CD4-positive, alpha-beta T cell treated with Interferon alpha-2 for 1 hour (primary cell): ENCODE data around the gene CDKN2AIP.
"Not testable (repeated sequence)": the region's sequence is repeated elsewhere in the genome, so short reads cannot be mapped to it uniquely, and the experiment has no call there.

Source experiments
- DNase-seq, 2 donors: peaks; one replicate each; pipeline ENCODE4 v3.0.0-alpha.2; 2020 to 2022

CDKN2AIP gene

DNA sequence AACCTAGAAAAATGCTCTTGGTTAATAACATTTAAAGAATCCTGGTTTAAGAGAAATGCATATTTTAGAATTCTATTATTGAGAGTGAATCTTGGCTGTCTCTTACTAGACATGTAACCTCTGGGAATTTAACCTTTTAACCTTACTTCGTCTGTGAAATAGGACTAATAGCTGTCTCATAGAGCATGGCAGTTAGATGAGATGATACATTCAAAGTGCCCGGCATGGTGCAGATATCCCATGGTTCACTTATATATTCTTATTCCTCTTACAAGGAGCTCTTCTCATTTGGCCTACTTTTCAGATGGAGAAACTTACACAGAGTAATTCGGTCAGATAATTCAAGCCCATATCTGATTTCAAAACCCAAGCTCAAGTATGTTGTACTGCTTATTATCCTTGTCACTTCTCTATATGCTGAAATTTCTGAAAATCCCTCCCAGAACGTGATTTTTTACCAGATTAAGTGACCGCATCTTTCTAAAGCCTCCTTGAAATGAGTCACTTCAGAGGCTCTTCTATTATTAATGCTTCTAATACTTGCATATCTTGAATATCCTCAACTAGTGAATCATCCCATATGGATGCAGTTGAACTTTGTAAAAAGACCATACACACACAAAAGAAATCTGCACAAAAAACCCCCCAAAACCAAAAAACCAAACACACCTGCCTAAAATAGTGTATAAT is 4.9 kb downstream of the CDKN2AIP start:
- no peak for DNase-seq

DNA sequence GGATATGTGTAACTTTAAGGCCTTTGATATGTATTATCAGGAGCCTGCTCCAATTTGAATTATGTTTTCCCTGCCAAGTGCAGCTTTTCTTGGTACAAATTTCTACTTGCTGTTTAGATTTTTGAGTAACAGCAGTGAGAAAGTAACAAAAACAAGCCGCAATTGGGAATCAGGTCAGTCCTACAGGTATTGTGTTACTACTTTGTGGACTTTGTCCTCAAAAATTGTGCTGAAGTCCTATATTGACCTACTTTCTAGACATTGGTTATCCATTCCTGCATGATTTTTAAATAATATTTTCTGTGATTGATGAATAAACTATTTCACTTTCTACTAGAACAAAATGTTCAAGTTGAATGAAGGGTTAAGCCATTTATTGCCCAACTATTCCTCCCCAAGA is 5.7 kb downstream of the CDKN2AIP start:
- DNase-seq = no peak

GRCh38 chr4:183455431-183456195 is 11.2 kb downstream of the CDKN2AIP start:
- peak in 1 of 2 donors; percentile 6 for DNase-seq

DNA sequence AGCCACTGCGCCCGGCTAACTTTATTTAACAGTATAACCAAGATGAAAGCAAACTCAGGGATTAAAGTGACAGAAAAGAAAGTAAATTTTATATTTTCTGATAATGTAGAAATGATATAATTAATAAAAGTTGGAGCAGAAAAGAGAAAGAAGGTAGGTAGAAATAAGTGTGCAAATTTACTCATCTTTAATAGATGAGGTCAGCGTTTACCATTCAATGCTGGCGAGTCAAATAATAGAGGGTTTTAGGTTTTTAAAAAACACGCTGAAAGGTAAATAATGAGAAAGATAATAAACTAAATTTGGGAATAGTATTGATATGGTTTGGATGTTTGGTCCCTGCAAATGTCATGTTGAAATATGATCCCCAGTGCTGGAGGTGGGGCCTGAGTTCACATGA is 13.6 kb downstream of the CDKN2AIP start:
- no peak for DNase-seq

DNA sequence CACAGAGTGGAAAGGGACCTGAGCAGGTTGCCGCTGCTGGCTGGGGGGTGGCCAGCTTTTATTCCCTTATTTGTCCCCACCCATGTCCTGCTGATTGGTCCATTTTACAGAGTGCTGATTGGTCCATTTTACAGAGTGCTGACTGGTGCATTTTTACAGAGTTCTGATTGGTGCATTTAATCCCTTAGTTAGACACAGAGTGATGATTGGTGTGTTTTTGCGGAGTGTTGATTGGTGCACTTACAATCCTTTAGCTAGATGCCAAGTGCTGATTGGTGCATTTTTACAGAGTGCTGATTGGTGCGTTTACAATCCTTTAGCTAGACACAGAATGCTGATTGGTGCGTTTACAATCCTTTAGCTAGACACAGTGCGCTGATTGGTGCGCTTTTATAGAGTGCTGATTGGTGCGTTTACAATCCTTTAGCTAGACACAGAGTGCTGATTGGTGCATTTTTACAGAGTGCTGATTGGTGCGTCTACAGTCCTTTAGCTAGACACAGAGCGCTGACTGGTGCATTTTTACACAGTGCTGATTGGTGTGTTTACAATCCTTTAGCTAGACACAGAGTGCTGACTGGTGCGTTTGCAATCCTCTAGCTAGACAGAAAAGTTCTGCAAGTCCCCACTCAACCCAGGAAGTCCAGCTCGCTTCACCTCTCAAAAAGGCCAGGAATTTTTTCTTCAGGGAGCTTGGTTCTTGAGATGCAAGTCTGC is 19.6 kb downstream of the CDKN2AIP start:
- DNase-seq = not testable (repeated sequence)

DNA sequence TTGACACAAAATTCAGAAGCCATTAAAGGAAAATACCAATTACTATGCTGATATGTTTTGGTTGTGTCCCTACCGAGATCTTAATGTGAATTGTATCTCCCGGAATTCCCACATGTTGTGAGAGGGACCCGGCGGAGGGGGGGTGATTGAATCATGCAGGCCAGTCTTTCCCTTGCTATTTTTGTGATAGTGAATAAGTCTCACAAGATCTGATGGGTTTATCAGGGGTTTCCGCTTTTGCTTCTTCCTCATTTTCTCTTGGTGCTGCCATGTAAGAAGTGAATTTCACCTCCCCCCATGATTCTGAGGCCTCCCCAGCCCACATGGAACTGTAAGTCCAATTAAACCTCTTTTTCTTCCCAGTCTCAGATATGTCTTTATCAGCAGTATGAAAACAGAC is 21.4 kb downstream of the CDKN2AIP start:
- not testable (repeated sequence) for DNase-seq

GRCh38 chr4:183467246-183467645 is 22.8 kb downstream of the CDKN2AIP start:
- DNase-seq = no peak

DNA sequence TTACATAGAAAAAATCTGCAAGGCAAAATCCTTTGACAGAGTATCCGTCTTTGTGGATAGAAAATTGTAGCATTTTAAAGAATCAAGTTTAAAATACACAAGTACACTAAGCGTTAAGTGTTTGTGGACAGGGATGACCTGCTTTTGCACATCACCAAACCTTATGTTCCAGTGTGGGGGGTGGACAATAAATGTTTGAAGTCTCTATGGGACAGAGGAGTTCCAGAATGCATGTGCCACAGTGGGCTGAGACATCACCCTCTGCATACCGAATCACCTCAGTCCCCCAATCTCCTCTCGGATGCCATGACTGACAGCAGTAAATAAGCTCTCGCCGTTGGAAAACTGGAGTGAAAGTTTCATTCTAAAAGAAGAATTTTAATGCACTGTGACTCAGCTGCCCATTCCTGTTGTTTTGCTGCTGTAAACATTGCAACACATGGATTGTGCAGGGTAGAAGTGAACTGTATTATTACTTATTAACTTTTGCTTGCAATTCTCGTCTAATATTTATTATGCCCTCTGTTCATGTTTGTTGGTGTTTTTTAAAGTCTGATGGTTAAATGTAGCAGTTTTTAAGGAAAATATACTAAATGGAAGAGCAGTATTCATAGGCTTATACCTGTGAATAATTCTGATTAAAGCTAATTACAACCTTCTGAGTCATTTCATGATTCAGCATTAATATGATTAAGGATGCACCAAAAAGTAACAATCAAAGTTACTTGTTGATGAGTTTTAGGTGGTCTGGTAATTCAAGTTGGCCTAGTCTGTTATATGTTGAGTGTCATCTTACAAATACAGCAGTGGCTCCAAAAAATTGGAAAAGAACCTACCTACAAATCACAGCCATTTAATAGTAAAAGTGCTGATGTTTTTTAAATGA is 24.0 kb downstream of the CDKN2AIP start:
- no peak for DNase-seq

- no peak for DNase-seq
These were observed 24.8 kb downstream of the CDKN2AIP start for GRCh38 chr4:183469285-183469684.

DNA sequence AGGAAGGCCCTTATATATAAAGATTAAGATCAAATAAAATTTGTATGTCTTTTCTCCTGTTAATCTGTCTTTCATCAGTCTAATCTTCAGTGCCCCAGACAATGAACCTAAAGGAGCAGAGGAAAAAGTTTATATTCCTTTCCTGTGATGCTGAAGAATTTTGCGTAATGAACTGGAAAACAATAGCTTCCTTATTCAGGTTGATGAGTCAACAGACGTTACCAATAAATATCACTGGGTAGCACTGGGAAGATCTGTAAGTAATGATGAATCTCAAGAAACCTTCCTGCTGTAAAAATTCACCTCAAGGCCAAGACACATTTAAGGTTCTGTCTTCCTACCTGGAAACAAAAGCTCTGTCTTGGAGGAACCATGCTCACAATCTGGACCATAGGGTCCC is 25.5 kb downstream of the CDKN2AIP start:
- DNase-seq = no peak

DNA sequence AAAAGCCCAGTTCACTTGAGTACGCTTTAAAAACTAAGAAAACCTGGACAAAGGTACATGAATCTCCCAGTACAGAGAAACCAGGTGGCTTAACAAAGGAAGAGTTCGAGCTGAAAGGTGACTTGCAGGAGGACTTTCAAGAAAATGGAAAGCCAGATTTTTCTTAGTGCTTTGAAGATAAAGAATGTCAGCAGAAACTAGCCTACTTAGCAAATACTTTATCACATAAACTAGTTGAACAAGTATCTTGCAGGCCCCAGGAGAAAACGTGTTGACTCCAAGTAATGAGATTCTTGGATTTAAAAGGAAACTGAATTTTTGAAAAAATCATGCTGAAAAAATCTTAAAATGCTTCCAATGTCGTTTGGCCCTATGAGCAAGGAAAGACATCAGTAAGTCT is 26.4 kb downstream of the CDKN2AIP start:
- no peak for DNase-seq

- DNase-seq = peak; percentile 63 to 77
These were observed 27.7 kb downstream of the CDKN2AIP start for GRCh38 chr4:183471946-183472708.

DNA sequence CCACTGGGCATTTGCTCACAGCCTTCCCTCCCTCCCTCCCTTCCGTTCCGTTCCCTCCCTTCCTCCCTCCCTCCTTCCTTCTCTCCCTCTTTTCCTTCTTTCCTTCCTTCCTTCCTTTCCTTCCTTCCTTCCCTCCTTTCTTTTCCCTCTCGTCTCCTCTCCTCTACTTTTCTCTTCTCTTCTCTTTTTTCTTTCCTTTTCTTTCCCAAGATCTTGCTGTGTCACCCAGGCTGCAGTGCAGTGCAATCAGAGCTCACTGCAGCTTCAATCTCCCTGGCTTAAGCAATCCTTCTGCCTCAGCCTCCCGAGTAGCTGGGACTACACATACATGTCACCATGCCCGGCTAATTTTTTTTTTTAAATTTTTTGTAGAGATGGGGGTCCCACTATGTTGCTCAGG is 33.7 kb downstream of the CDKN2AIP start:
- DNase-seq = no peak

GRCh38 chr4:183478926-183479325 is 34.5 kb downstream of the CDKN2AIP start:
- DNase-seq = no peak

DNA sequence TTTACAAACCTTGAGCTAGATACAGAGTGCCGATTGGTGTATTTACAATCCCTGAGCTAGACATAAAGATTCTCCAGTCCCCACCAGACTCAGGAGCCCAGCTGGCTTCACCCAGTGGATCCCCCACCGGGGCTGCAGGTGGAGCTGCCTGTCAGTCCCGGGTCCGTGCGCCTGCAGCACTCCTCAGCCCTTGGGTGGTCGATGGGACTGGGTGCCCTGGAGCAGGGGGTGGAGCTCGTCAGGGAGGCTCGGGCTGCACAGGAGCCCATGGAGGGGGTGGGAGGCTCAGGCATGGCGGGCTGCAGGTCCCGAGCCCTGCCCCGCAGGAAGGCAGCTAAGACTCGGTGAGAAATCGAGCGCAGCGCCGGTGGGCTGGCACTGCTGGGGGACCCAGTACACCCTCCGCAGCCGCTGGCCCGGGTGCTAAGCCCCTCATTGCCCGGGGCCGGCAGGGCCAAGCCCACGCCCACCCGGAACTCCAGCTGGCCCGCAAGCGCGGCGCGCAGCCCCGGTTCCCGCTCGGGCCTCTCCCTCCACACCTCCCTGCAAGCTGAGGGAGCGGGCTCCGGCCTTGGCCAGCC is 38.2 kb downstream of the CDKN2AIP start:
- not testable (repeated sequence) for DNase-seq

DNA sequence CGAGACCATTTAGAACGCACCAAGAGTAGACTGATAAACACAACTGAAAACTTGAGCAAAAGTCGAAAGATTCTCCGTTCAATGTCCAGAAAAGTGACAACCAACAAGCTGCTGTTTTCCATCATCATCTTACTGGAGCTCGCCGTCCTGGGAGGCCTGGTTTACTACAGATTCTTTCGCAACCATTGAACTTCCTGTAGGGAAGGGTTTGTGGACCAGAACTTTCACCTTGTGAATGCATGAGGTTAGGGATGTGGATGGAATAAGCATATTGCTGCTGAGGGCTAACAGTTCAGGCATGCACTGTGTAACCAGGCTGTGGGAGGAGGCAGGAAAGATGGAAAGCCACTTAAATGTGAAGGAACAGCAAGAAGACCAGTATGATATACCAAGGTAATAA is 39.6 kb downstream of the CDKN2AIP start:
- no peak for DNase-seq

GRCh38 chr4:183485411-183486160 is 41.1 kb downstream of the CDKN2AIP start:
- no peak for DNase-seq

DNA sequence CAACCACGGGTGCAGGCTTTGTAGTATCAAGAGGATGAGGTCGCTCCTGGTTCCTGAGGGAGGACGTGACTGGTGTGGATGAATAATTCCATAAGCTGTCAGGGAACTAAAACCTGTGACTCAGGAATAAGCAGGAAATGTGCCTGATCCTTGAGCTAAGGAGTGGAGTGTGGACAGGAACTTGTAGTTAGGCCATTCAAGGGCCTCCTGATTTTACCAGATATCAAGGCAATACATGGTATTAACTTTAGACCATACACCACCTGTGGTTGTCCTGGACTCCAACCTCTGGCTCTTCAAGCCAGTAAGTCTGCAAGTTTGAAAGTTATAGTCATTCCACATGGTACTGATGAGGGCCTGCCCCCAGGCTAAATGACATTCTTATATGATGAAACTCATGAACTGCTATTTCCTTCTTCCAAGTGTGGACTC is 48.4 kb downstream of the CDKN2AIP start:
- no peak for DNase-seq

- no peak for DNase-seq
These were observed 48.8 kb downstream of the CDKN2AIP start for GRCh38 chr4:183493246-183493645.

GRCh38 chr4:183495184-183495583 is 50.7 kb downstream of the CDKN2AIP start:
- no peak for DNase-seq
